ENCODE results near the gene NAGPA. TPM values are rescaled to one million over a fixed set of nuclear protein-coding genes. Genes with fewer than 3 reads are reported as not detected.

NAGPA gene
- total and polyA plus RNA-seq, 2 of the 8 experiments (the other 6 are each of a cell fraction or from before 2014, with no cell fraction given): 10.1 to 13.2 TPM

DNA sequence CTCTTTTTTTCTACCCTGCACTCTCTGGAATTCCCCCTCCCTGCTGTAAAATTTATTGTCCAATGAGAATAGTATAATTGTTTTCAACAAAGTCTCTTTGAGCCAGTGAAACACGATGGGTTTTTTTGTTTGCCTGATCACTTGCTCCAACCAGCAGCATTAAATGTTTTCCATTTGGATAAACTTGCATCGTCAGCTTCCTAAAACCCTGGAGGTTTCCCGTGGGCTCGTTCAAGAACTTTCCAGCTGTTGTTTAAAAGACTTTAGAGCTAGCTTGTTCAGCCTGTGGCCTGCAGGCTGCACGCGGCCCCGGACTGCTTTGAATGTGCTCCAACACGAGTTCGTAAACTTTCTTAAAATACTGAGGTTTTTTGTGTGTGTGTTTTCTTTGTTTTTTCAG lies 14.9 kb downstream of the NAGPA start (continued):
- TF ChIP-seq, protein P1, sequence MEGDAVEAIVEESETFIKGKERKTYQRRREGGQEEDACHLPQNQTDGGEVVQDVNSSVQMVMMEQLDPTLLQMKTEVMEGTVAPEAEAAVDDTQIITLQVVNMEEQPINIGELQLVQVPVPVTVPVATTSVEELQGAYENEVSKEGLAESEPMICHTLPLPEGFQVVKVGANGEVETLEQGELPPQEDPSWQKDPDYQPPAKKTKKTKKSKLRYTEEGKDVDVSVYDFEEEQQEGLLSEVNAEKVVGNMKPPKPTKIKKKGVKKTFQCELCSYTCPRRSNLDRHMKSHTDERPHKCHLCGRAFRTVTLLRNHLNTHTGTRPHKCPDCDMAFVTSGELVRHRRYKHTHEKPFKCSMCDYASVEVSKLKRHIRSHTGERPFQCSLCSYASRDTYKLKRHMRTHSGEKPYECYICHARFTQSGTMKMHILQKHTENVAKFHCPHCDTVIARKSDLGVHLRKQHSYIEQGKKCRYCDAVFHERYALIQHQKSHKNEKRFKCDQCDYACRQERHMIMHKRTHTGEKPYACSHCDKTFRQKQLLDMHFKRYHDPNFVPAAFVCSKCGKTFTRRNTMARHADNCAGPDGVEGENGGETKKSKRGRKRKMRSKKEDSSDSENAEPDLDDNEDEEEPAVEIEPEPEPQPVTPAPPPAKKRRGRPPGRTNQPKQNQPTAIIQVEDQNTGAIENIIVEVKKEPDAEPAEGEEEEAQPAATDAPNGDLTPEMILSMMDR (IDR thresholded peaks at IDR 0.05; ENCODE audit: control extremely low read depth in 1 of 3, insufficient read depth in 1 of 3, low read depth in 1 of 3, low read length in 3 of 3): no peak
- no peak for TF ChIP-seq EP300 (IDR thresholded peaks at IDR 0.05; ENCODE audit: borderline replicate concordance in 1 of 2, low read depth in 2 of 2, low read length in 2 of 2)
- no peak for TF ChIP-seq CHD2 (IDR thresholded peaks at IDR 0.05; ENCODE audit: low read length)
- no peak for TF ChIP-seq NRF1 (IDR thresholded peaks at IDR 0.05; ENCODE audit: low read depth, low read length)
- TF ChIP-seq, protein P2, sequence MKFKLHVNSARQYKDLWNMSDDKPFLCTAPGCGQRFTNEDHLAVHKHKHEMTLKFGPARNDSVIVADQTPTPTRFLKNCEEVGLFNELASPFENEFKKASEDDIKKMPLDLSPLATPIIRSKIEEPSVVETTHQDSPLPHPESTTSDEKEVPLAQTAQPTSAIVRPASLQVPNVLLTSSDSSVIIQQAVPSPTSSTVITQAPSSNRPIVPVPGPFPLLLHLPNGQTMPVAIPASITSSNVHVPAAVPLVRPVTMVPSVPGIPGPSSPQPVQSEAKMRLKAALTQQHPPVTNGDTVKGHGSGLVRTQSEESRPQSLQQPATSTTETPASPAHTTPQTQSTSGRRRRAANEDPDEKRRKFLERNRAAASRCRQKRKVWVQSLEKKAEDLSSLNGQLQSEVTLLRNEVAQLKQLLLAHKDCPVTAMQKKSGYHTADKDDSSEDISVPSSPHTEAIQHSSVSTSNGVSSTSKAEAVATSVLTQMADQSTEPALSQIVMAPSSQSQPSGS (IDR thresholded peaks at IDR 0.05; ENCODE audit: low read length): no peak
- TF ChIP-seq USF2 (IDR thresholded peaks at IDR 0.05; ENCODE audit: low read length): no peak
- no peak for TF ChIP-seq SIRT6 (IDR thresholded peaks at IDR 0.05; ENCODE audit: low read length)
- no peak for TF ChIP-seq MAFK (IDR thresholded peaks at IDR 0.05; ENCODE audit: low read depth, low read length)

All from H1 (cell line).